Activated CD4-positive, alpha-beta T cell treated with anti-CD3 and anti-CD28 coated beads, Interleukin-2, amount 10 ng/mL, durations not matched to agents 24 days and 14 days (primary cell): ENCODE measurements around the gene PTPN5. TPM values are rescaled to one million over a fixed set of nuclear protein-coding genes. Genes with fewer than 3 reads are reported as not detected.

Source experiments
- DNase-seq: peaks from one replicate; pipeline ENCODE4 v3.0.0; 2022
- H3K27ac Mint-ChIP-seq: one replicate; pipeline ENCODE4 v1.8.0; 2022; ENCODE audit warnings: mild to moderate bottlenecking, mixed read lengths
- H3K27me3 Mint-ChIP-seq: one replicate; pipeline ENCODE4 v1.8.0; 2022; ENCODE audit warnings: mixed read lengths
- H3K36me3 Mint-ChIP-seq: one replicate; pipeline ENCODE4 v1.8.0; 2022; ENCODE audit warnings: low read depth, mild to moderate bottlenecking, mixed read lengths
- H3K4me1 Mint-ChIP-seq: one replicate; pipeline ENCODE4 v1.8.0; 2021; ENCODE audit warnings: mixed read lengths
- H3K4me3 Mint-ChIP-seq: one replicate; pipeline ENCODE4 v1.8.0; 2022; ENCODE audit warnings: mild to moderate bottlenecking, moderate library complexity, mixed read lengths
- H3K9me3 Mint-ChIP-seq: one replicate; pipeline ENCODE4 v1.8.0; 2021; ENCODE audit warnings: mixed read lengths
- intact Hi-C: fragments of 100-400 bp; cut with micrococcal nuclease; formaldehyde crosslinking; loops from one replicate; pipeline ENCODE4 v1.15.1; 2023
- total RNA-seq: library from RNA; stranded (reverse); gene quantifications from 2 replicates; pipeline ENCODE4 v1.2.3, GENCODE V29; 2022

PTPN5 gene
- total RNA-seq, 1 donor from 2014 or later = not detected

- no peak within 1 kb of the TSS for H3K27ac Mint-ChIP-seq
- intact Hi-C loops = no loop called here
Measured at GRCh38 chr11:18726040-18726439, 65.6 kb downstream of the PTPN5 start, which contains the start of gene IGSF22. IGSF22 (minus strand) TSS chr11:18726188; CDS start chr11:18724236, 1,952 bp downstream.

GRCh38 chr11:18723991-18724390 lies 67.6 kb downstream of the PTPN5 start:
- no peaks in the 10 kb centered on the region for H3K36me3 Mint-ChIP-seq
- H3K4me3 Mint-ChIP-seq = no peak overlapping the region
- H3K27me3 Mint-ChIP-seq = peaks cover 16% of the 10 kb centered on the region
- no peaks in the 10 kb centered on the region for H3K9me3 Mint-ChIP-seq
- intact Hi-C loops = loop anchor here (2.0 to 5.0 kb wide), 2 partner anchors 89 to 197 kb away; partner anchors contain the start of genes SPTY2D1 and TSG101
- peaks cover 11% of the 10 kb centered on the region for H3K4me1 Mint-ChIP-seq
- H3K27ac Mint-ChIP-seq = no peak overlapping the region
- DNase-seq = no peak

More at GRCh38 chr11:18726040-18726439, 65.6 kb downstream of the PTPN5 start, which contains the start of gene IGSF22:
- Mint-ChIP-seq H3K4me3 (no peak within 1 kb of the TSS), H3K4me1 (peaks cover 8% of the 10 kb centered on the region), H3K36me3 (no peaks in the 10 kb centered on the region), H3K9me3 (no peaks in the 10 kb centered on the region), H3K27me3 (peaks cover 9% of the 10 kb centered on the region)
- DNase-seq = no peak

- intact Hi-C loops = loop anchor here (2.0 to 5.0 kb wide), 2 partner anchors 87 to 195 kb away; partner anchors contain the start of genes SPTY2D1 and TSG101
- Mint-ChIP-seq H3K36me3 (no peaks in the 10 kb centered on the region), H3K4me3 (peak overlapping the region; percentile 93), H3K27me3 (peaks cover 26% of the 10 kb centered on the region), H3K9me3 (no peaks in the 10 kb centered on the region), H3K4me1 (peaks cover 8% of the 10 kb centered on the region), H3K27ac (no peak overlapping the region)
- no peak for DNase-seq
Measured at GRCh38 chr11:18722293-18722637, 69.3 kb downstream of the PTPN5 start.

- Mint-ChIP-seq H3K9me3 (no peaks in the 10 kb centered on the region), H3K27ac (no peak overlapping the region), H3K36me3 (no peaks in the 10 kb centered on the region), H3K4me3 (peak overlapping the region; percentile 93), H3K4me1 (peaks cover 8% of the 10 kb centered on the region), H3K27me3 (peaks cover 26% of the 10 kb centered on the region)
- intact Hi-C loops = loop anchor here (2.0 to 5.0 kb wide), 2 partner anchors 87 to 194 kb away; partner anchors contain the start of genes SPTY2D1 and TSG101
- DNase-seq = peak; percentile 85
Measured at GRCh38 chr11:18721561-18722292, 69.9 kb downstream of the PTPN5 start.

- Mint-ChIP-seq H3K4me3 (peak overlapping the region; percentile 93), H3K4me1 (peaks cover 8% of the 10 kb centered on the region), H3K36me3 (no peaks in the 10 kb centered on the region), H3K27ac (peak overlapping the region; percentile 21), H3K27me3 (peaks cover 26% of the 10 kb centered on the region), H3K9me3 (no peaks in the 10 kb centered on the region)
- DNase-seq = peak; percentile 95
- intact Hi-C loops = loop anchor here (5.0 kb wide), 1 partner anchor 194 kb away; the partner anchor contains the start of gene TSG101
Measured at GRCh38 chr11:18720808-18721560, 70.6 kb downstream of the PTPN5 start.

GRCh38 chr11:18720091-18720807 lies 71.3 kb downstream of the PTPN5 start:
- intact Hi-C loops = loop anchor here (5.0 kb wide), 1 partner anchor 193 kb away; the partner anchor contains the start of gene TSG101
- no peak overlapping the region for H3K27ac Mint-ChIP-seq
- peaks cover 8% of the 10 kb centered on the region for H3K4me1 Mint-ChIP-seq
- H3K4me3 Mint-ChIP-seq = peak overlapping the region; percentile 50
- DNase-seq = no peak
- peaks cover 26% of the 10 kb centered on the region for H3K27me3 Mint-ChIP-seq
- H3K9me3 Mint-ChIP-seq = no peaks in the 10 kb centered on the region
- no peaks in the 10 kb centered on the region for H3K36me3 Mint-ChIP-seq

GRCh38 chr11:18715476-18715875 lies 76.1 kb downstream of the PTPN5 start:
- no peaks in the 10 kb centered on the region for H3K9me3 Mint-ChIP-seq
- no peaks in the 10 kb centered on the region for H3K36me3 Mint-ChIP-seq
- peaks cover 25% of the 10 kb centered on the region for H3K27me3 Mint-ChIP-seq
- DNase-seq = no peak
- intact Hi-C loops = no loop called here
- peaks cover under 1% of the 10 kb centered on the region for H3K4me1 Mint-ChIP-seq
- H3K27ac Mint-ChIP-seq = no peak overlapping the region
- no peak overlapping the region for H3K4me3 Mint-ChIP-seq

- Mint-ChIP-seq H3K36me3 (no peaks in the 10 kb centered on the region), H3K9me3 (no peaks in the 10 kb centered on the region), H3K4me3 (no peak overlapping the region), H3K27me3 (peaks cover 25% of the 10 kb centered on the region), H3K27ac (no peak overlapping the region), H3K4me1 (no peaks in the 10 kb centered on the region)
- DNase-seq = no peak
- intact Hi-C loops = no loop called here
Measured at GRCh38 chr11:18714443-18714780, 77.2 kb downstream of the PTPN5 start.

DNA sequence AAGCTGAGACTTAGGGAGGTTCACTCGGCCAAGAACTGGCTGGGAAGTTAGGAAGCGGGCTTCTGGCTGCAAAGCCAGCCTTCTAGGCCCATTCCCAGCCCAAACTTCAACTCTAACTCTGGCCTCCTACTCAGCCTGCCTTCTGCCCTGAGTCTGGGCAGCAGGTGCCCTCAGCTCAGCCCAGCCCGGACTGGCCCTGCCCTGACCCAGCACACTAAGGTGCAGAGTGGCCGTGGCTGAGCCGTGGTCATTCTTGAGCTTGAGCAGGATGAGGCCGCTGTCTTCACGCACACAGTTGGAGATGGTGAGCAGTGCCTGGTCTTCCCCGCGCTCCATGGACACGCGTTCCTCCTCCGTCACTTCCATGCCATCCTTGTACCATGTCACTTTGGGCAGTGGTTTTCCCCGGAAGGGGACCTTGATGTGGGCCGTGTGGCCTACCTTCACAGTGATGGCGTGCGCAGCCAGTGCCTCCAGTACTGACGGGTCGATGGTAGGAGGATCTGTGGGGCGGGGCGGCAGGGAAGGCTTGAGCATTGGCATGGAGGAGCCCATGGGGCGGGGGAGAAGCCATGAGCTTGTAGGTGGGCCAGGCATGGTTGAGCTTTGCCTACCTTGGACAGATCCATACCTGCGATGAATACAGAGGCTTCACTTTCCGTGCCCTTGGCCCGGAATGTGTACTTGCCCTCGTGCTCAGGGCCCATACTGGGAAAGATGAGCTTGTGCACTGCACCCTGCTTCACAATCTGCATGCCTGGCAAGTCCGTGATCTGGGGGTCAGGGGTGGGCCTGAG lies 77.8 kb downstream of the PTPN5 start:
- H3K27me3 Mint-ChIP-seq = peaks cover 24% of the 10 kb centered on the region
- no peaks in the 10 kb centered on the region for H3K9me3 Mint-ChIP-seq
- H3K36me3 Mint-ChIP-seq = no peaks in the 10 kb centered on the region
- H3K4me3 Mint-ChIP-seq = no peak overlapping the region
- no peak overlapping the region for H3K27ac Mint-ChIP-seq
- no peaks in the 10 kb centered on the region for H3K4me1 Mint-ChIP-seq
- intact Hi-C loops = no loop called here
- DNase-seq = no peak

- H3K4me1 Mint-ChIP-seq = peaks cover 11% of the 10 kb centered on the region
- intact Hi-C loops = no loop called here
- H3K9me3 Mint-ChIP-seq = no peaks in the 10 kb centered on the region
- no peak overlapping the region for H3K4me3 Mint-ChIP-seq
- DNase-seq = no peak
- no peaks in the 10 kb centered on the region for H3K36me3 Mint-ChIP-seq
- H3K27me3 Mint-ChIP-seq = peaks cover 32% of the 10 kb centered on the region
- no peak overlapping the region for H3K27ac Mint-ChIP-seq
Measured at GRCh38 chr11:18710545-18710944, 81.1 kb downstream of the PTPN5 start.

DNA sequence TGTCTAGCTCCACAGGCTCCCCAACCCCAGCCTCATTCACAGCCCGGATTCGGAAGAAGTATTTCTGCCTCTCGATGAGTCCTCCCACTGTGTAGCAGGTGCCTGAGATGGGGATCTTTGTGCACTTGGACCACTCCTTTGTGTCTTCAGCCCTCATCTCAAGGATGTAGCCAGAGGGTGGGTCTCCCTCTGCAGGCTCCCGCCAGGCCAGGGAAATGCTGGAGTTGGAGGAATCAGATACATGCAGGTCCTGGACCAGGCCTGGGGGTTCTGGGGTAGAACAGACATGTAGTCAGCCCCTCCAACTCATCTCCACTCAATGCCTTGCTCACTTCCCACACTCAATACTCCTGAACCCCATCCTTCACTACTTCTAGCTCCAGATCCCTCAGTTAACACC lies 82.2 kb downstream of the PTPN5 start:
- no peak for DNase-seq
- no peak overlapping the region for H3K4me3 Mint-ChIP-seq
- H3K9me3 Mint-ChIP-seq = no peaks in the 10 kb centered on the region
- intact Hi-C loops = no loop called here
- no peaks in the 10 kb centered on the region for H3K36me3 Mint-ChIP-seq
- peaks cover 34% of the 10 kb centered on the region for H3K27me3 Mint-ChIP-seq
- no peak overlapping the region for H3K27ac Mint-ChIP-seq
- peaks cover 19% of the 10 kb centered on the region for H3K4me1 Mint-ChIP-seq

- Mint-ChIP-seq H3K9me3 (no peaks in the 10 kb centered on the region), H3K36me3 (no peaks in the 10 kb centered on the region), H3K27me3 (peaks cover 44% of the 10 kb centered on the region), H3K4me1 (peaks cover 21% of the 10 kb centered on the region), H3K4me3 (no peak overlapping the region), H3K27ac (no peak overlapping the region)
- no peak for DNase-seq
- intact Hi-C loops = no loop called here
Measured at GRCh38 chr11:18707811-18708340, 83.7 kb downstream of the PTPN5 start.
